H1 (cell line): Measurements from ENCODE around the gene STARD13. TPM values are rescaled to one million over a fixed set of nuclear protein-coding genes. Genes with fewer than 3 reads are reported as not detected.

Source experiments
- NANOG ChIP-seq: IDR thresholded peaks from 2 replicates; pipeline ENCODE4 v1.6.1; 2011; ENCODE audit warnings: low read length, low read depth, mild to moderate bottlenecking, inconsistent platforms; ENCODE audit not compliant: insufficient read depth, poor library complexity, severe bottlenecking
- SIX5 ChIP-seq: IDR thresholded peaks from 2 replicates; pipeline ENCODE4 v1.6.1; 2011; ENCODE audit warnings: mild to moderate bottlenecking, low read depth, low read length
- polyA plus RNA-seq, 7 experiments: library from polyadenylated mRNA; depleted of rRNA in 3 of 7; stranded (reverse) in 5 of 7; unstranded in 2 of 7; fragments of >200 nt in 5 of 7; fragments of 200-250 nt in 2 of 7; gene quantifications; 1 replicate in 5 of 7; 2 replicates in 1 of 7; 4 replicates in 1 of 7; pipeline versions ENCODE4 v1.2.1 to v1.2.3, GENCODE V29; 2011 to 2013; ENCODE audit warnings: missing spikeins in 2 of 7, mixed read lengths in 2 of 7
- total RNA-seq: library from RNA; stranded (reverse); fragmentation: NEBNext Ultra II Directional; extraction: Animal tissue kit (Norgen Biotek cat#: 25700); gene quantifications from 2 replicates; pipeline ENCODE4 v1.2.1, GENCODE V29; 2021

STARD13 gene
- total and polyA plus RNA-seq, 2 of the 8 experiments (the other 6 are each of a cell fraction or from before 2014, with no cell fraction given), result 0.82 to 2.9 TPM

DNA sequence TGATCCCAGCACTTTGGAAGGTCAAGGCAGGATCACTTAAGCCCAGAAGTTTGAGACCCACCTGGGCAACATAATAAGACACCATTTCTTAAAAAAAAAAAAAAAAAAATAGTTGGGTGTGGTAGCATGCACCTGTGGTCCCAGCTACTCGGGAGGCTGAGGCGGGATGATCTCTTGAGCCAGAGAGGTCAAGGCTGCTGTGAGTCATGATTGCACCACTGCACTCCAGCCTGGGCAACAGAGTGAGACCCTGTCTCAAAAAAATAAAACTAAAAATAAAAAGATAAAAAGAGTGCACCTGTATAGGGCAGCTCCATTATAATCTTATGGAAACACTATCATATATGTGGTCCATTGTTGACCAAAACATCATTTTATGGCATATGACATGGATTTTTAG, 25.5 kb upstream of the STARD13 start (continued):
- TF ChIP-seq SIX5 (no peak), NANOG (no peak)
